Measurements from ENCODE around the gene FAM13C.

DNA sequence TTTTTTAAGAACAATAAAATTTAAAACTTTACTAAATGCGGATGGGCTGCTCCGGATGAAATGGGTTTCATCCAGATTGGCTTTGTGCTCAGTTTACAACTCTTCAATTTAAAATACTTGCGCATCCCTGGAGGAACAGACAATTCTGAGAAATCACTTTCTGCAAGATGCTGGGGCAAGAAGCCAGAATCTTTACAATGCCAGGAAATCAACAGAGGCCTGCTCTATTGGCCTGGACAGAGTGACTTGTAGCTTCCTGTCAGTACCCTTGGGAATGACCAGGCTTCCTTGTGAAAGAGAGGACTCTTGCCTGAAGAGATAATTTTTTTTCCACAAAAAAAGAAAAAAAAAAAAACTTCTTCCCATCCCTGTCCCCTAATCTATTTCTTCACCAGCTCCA is 3.9 kb upstream of the FAM13C start:
- TF ChIP-seq, protein P1, sequence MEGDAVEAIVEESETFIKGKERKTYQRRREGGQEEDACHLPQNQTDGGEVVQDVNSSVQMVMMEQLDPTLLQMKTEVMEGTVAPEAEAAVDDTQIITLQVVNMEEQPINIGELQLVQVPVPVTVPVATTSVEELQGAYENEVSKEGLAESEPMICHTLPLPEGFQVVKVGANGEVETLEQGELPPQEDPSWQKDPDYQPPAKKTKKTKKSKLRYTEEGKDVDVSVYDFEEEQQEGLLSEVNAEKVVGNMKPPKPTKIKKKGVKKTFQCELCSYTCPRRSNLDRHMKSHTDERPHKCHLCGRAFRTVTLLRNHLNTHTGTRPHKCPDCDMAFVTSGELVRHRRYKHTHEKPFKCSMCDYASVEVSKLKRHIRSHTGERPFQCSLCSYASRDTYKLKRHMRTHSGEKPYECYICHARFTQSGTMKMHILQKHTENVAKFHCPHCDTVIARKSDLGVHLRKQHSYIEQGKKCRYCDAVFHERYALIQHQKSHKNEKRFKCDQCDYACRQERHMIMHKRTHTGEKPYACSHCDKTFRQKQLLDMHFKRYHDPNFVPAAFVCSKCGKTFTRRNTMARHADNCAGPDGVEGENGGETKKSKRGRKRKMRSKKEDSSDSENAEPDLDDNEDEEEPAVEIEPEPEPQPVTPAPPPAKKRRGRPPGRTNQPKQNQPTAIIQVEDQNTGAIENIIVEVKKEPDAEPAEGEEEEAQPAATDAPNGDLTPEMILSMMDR (IDR thresholded peaks at IDR 0.05), result no peak
- TF ChIP-seq POLR2A (IDR thresholded peaks at IDR 0.05) (no peak), POLR2AphosphoS5 (IDR thresholded peaks at IDR 0.05) (peak in 1 of 3 donors; percentile 38)
